HG02938 (cell line): Measurements from ENCODE around the gene MOB2.
"Not testable (repeated sequence)": the region's sequence is repeated elsewhere in the genome, so short reads cannot be mapped to it uniquely, and the experiment has no call there.

Source experiments
- ATAC-seq: cut with Tn5 transposase; IDR thresholded peaks from one replicate; pipeline ENCODE4 v1.9.1; 2021; ENCODE audit warnings: mild to moderate bottlenecking, moderate library complexity; ENCODE audit not compliant: unreplicated experiment

Gene MOB2

GRCh38 chr11:1444823-1445422 is 41.7 kb downstream of the MOB2 start:
- ATAC-seq, result no peak

- ATAC-seq, result no peak
Observed at GRCh38 chr11:1444321-1444720, 42.3 kb downstream of the MOB2 start.

DNA sequence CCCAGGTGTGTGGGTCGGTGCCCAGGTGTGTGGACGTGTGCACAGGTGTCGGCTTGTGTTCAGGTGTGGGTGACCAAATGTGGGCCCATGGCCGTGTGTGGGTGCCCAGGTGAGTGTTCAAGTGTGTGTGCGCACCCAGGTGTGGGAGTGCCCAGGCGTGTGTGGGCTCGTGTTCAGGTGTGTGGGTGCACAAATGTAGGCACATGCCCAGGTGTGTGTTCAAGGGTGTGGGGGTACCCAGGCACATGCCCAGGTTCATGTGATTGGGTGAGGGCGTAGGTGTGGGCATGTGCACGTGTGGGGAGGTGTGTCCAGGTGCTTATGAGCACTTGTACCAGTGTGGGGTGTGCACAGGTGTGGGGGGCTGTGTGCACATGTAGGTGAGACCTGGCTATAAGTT is 42.8 kb downstream of the MOB2 start:
- ATAC-seq, result no peak

GRCh38 chr11:1442807-1443366 is 43.7 kb downstream of the MOB2 start:
- ATAC-seq, result no peak

DNA sequence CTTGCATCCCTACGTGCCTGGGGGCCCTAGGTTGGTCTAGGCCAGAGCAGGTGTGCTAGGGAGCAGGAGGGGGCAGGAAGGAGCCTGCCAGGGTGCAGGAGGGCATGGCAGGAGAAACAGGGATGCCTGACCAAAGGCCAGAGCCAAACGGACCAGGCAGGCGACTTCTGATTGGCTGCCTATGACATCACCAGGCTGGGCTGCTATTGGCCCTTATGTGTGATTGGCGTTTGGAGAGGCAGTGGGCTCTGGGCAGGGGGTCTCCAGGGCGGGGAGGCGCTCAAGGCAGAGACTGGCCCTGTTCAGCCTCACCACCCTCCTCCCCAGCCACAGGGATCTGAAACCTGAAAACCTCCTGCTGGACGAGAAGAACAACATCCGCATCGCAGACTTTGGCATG is 44.4 kb downstream of the MOB2 start:
- ATAC-seq, result no peak

- no peak for ATAC-seq
Observed at GRCh38 chr11:1440496-1440895, 46.1 kb downstream of the MOB2 start.

DNA sequence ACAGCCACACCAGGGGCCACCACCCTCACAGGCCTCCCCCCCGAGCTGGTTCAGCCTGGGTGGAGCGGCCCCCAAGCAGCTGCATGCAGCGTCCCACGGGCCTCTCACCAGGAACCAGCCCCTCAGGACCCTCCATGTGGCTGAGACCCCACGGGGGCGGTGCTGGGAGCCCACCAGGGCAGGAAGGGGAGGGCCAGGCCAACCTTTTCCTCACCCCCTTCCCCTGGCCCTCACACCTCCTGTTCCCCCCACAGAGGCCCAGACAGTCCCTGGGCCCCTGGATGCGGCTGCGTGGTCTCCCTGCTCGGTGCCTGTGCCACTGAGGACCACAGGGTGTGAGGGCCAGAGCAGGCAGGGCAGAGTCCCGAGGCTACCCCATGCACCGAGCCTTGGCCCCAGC is 46.5 kb downstream of the MOB2 start:
- ATAC-seq, result no peak

- ATAC-seq, result no peak
Observed at GRCh38 chr11:1439341-1439740, 47.2 kb downstream of the MOB2 start.

DNA sequence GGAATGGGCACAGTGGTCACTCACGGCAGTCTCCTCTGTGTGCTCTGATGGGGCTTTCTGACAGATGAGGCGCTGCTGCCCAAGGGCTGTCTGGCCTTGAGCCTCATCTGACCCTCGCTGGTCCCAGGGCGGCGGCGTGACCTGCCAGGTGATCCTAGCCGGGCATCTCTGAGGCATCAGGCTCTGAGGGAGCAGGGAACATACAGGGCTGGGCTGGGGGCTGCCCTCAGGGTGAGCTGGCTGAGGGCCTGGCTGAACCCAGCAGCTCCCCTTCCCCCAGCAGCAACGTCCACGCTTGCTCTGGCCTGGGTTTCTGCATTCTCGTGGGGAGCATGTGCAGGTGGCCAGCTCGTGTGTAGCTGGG is 47.6 kb downstream of the MOB2 start:
- no peak for ATAC-seq

DNA sequence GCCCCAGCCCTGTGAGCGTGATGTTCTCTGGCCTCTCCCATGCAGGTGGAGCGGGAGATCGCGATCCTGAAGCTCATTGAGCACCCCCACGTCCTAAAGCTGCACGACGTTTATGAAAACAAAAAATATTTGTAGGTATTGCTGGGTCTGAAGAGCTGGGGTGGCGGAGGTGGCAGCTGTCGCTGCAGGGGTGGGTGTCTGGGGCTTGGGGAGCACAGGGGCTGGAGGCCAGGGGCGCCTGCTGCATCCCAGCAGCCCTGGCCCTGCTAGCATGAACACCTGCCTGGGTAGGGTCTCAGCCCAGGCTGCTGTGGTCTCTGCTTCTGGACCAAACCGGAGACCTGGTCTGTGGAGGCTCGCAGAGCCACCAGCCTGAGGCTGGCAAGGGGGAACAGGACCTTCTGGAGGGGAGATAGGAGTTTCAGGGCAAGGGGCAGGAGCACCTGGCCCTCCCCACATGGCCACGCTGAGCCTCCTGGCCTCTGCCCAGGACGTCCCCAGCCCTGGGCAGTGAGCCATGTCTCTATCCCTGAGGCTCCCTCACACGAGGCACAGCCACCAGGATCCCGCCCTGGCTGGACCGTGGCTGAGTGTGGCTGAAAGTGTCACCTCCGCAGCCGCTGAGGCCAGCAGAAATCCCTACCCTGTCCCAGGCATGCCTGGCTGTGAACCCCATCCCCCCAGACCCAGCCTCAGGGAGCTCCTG is 48.2 kb downstream of the MOB2 start:
- no peak for ATAC-seq

GRCh38 chr11:1437500-1437899 is 49.1 kb downstream of the MOB2 start:
- ATAC-seq, result no peak

DNA sequence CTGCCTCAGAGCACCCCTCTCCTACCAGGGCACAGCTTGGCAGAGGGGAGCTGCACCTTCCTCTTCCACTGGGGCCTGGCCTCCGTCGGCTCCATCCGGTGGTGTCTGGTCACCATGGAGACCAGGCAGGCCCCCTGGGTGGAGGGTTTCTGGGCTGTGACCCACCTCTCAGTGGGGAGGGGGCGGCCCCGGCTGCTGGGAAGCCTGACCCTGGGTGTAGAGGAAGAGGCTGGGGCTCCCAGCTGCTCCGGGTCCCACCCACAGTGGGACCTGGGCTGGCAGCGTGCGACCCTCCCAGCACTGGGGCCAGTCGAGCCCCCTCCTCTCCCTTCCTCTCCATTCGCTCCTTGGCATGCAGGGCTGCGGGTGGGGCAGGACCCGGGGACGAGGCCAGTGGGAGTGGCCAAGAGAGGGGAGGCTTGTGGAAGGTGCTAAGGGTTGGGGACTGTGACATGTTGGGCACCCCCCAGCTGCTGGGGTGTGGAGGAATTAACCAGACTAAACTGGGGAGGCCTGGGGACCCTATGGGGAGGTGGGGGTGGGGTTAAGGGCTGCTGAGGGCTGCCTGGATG is 50.0 kb downstream of the MOB2 start:
- no peak for ATAC-seq

- no peak for ATAC-seq
Observed at GRCh38 chr11:1435820-1436467, 50.6 kb downstream of the MOB2 start.

DNA sequence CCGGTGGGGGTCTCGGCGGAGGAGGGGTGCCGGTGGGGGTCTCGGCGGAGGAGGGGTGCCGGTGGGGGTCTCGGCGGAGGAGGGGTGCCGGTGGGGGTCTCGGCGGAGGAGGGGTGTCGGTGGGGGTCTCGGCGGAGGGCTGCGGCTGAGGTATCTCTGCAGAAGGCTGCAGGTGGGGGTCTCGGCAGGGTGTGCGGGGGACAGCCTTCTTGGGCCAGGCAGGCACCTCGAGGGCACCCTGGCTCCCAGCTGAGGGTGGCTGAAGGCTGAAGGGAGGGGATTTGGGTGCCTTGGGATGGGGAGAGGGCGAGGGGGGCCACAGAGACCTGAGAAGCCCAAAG is 51.1 kb downstream of the MOB2 start:
- not testable (repeated sequence) for ATAC-seq

DNA sequence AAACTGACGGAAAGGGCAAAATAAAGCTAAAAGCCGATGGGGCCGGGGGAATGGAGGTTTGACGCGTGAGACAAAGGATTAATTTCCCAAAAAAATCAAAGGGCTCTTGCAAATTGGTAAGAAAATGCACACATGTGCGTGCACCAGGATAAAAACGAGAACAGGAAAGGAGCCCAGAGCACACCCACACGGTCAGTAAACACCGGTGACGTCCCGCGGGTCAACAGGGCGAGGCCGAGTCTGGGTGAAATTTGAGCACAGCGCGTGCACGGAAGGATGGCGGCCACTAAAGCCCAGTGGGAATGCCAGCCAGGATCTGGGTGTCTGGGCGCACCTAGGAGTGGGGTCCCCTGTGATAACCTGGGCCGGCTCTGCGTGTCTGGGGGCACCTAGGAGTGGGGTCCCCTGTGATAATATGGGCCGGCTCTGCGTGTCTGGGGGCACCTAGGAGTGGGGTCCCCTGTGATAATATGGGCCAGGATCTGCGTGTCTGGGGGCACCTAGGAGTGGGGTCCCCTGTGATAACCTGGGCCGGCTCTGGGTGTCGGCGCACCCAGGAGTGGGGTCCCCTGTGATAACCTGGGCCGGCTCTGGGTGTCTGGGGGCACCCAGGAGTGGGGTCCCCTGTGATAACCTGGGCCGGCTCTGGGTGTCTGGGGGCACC is 52.5 kb downstream of the MOB2 start:
- no peak for ATAC-seq

DNA sequence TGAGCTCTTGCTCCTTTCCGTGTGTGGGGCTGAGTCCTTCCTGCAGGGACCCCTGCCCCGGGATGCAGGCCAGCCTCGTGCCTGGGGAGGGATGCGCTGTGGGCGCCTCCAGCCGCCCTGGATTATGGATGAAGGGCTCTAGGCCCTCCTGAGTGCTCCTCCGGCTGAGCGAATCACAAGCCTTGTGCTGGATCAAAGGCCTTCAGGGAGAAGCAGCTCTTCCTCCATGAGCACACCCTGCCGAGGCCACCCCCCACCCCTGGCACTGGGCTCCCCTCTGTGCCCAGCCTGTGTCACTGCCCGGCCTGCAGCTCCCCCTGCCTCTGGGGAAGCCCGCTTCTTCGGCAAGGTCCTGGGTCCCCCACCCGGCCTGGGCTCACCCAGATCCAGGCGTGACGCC is 53.0 kb downstream of the MOB2 start:
- ATAC-seq, result no peak

GRCh38 chr11:1428762-1429316 is 57.7 kb downstream of the MOB2 start:
- no peak for ATAC-seq

GRCh38 chr11:1425439-1425838 is 61.1 kb downstream of the MOB2 start:
- no peak for ATAC-seq

DNA sequence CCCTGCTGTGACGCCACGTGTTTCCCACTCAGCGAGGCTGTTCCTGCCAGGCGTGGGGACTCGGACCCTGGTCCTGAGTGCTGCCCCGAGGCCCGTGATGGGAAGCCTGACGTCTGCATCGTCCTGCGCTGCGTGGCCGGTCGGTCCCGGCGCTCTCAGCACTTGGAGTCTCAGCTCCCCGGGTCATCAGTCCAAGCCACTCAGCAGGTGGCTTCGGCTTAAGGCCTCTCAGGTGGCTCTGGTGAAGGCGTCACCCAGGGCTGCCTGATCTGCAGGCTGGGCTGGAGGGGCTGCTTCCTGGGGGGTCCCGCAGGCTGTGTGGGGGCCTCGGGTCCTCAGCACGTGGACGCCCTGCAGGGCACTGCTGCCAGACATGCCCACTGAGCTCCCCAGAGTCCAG is 61.6 kb downstream of the MOB2 start:
- ATAC-seq, result no peak

DNA sequence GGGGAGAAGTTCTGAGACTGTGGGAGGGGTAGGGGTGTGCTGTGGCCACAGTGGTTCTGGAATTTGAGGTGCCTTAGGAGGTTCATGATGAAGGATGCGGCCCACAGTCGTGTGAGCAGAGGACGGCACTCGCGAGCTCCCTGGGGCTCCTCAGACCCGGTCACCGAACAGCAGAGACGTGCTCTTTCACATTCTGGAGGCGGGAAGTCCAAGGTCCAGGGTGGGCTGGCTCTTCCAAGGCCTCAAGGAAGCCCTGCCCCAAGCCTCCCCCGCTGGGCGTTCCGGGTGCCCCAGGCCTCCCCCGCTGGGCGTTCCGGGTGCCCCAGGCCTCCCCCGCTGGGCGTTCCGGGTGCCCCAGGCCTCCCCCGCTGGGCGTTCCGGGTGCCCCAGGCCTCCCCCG is 63.2 kb downstream of the MOB2 start:
- not testable (repeated sequence) for ATAC-seq

- ATAC-seq, result no peak
Observed at GRCh38 chr11:1422981-1423380, 63.6 kb downstream of the MOB2 start.
